Lower leg skin (tissue), 3 donors: ENCODE results near the gene PDLIM3.

ENCODE experiments used
- CTCF ChIP-seq, 3 donors: fragments of 450-650 bp; IDR thresholded peaks; one replicate each; pipeline ENCODE4 v1.5.1; 2016; ENCODE audit warnings: antibody characterized with exemption in 3 of 3, mild to moderate bottlenecking in 3 of 3, moderate library complexity in 2 of 3
- POLR2A ChIP-seq, 2 donors: fragments of 450-650 bp; IDR thresholded peaks; one replicate each; pipeline ENCODE4 v1.6.1; 2016 to 2017; ENCODE audit warnings: antibody characterized with exemption in 2 of 2, mild to moderate bottlenecking in 1 of 2, moderate library complexity in 1 of 2

GRCh38 chr4:185467101-185467500, 68.2 kb downstream of the PDLIM3 start:
- TF ChIP-seq CTCF (IDR thresholded peaks at IDR 0.05): no peak
- TF ChIP-seq POLR2A (IDR thresholded peaks at IDR 0.05): no peak
